BE2C (cell line): ENCODE results near the gene IFT57.

Experiments
- DNase-seq: peaks from one replicate; pipeline ENCODE4 v3.0.0-alpha.2; 2020
- H3K27me3 ChIP-seq: fragments of 250-450 bp; sonication (Bioruptor Pico); 2 replicates; pipeline ENCODE4 v1.5.1; 2020; ENCODE audit warnings: mild to moderate bottlenecking
- H3K36me3 ChIP-seq: fragments of 250-450 bp; sonication (Bioruptor Pico); 2 replicates; pipeline ENCODE4 v1.5.1; 2020; ENCODE audit warnings: mild to moderate bottlenecking
- H3K4me1 ChIP-seq: fragments of 250-450 bp; sonication (Bioruptor Pico); 2 replicates; pipeline ENCODE4 v1.5.1; 2020
- H3K4me3 ChIP-seq: 2 replicates; pipeline ENCODE4 v1.5.1; 2011; ENCODE audit warnings: low read depth, low read length
- H3K9me3 ChIP-seq: fragments of 250-450 bp; sonication (Bioruptor Pico); 2 replicates; pipeline ENCODE4 v1.5.1; 2020
- TF ChIP-seq, protein P1 (sequence below): IDR thresholded peaks from 2 replicates; pipeline ENCODE4 v1.5.1; 2012; ENCODE audit warnings: mild to moderate bottlenecking, low read depth, low read length

The IFT57 gene

DNA sequence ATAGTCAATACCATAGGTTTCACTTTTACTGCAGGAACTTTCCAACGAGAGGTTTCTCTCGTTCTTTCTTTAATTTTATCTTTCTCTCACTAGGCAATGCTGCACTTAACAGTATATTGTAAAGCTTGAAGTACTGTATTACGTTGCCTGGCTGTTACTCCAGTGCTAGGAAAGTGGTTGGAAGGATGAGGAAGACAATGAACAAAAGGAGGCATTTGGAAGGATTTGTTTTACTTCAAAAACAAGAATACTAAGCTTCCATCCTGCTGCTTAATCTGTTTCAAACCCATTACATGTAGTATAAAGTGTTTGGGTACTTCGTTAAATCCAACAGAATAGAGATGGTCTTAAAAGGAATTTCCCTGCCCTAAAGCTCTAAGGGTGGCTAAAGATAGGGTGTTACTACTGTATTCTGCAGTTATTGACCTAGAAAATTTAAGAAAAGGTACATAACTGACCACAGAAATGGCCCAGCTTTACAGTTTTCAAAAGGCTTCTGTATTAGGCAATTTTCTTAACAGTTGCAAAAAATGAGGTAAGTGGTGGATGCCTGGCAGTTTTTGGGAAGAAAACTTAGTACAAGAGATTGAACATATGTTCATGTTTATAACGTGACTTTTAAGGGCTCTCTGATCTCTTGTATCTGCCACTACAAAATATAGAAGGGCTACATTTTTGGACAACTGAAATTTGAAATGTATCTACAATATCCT, 785 bp upstream of the IFT57 start:
- H3K36me3 ChIP-seq = no peaks in the 10 kb centered on the region
- H3K4me3 ChIP-seq = peak overlapping the region; percentile 90
- H3K4me1 ChIP-seq = peaks cover 5% of the 10 kb centered on the region
- no peaks in the 10 kb centered on the region for H3K27me3 ChIP-seq
- TF ChIP-seq, protein P1, sequence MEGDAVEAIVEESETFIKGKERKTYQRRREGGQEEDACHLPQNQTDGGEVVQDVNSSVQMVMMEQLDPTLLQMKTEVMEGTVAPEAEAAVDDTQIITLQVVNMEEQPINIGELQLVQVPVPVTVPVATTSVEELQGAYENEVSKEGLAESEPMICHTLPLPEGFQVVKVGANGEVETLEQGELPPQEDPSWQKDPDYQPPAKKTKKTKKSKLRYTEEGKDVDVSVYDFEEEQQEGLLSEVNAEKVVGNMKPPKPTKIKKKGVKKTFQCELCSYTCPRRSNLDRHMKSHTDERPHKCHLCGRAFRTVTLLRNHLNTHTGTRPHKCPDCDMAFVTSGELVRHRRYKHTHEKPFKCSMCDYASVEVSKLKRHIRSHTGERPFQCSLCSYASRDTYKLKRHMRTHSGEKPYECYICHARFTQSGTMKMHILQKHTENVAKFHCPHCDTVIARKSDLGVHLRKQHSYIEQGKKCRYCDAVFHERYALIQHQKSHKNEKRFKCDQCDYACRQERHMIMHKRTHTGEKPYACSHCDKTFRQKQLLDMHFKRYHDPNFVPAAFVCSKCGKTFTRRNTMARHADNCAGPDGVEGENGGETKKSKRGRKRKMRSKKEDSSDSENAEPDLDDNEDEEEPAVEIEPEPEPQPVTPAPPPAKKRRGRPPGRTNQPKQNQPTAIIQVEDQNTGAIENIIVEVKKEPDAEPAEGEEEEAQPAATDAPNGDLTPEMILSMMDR = no peak
- no peaks in the 10 kb centered on the region for H3K9me3 ChIP-seq
- no peak for DNase-seq

DNA sequence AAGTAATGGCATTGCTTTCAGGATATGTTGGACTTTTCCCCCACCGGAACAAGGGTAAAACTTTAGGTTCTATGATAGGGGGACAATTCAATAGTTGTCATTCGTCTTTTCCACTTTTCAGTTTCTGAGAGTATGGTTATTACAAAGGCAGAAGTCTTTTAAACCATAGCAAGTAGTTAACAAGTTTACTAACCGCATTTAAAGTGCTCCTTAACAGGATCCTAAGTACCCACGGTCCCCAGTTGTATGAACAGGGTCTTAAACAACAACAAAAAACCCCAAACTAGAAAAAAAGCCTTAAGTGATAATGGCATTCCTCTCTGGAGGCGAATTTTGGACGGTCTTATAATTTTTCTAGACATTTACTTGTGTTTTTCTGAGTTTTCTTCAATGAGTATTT, 831 bp downstream of the IFT57 start:
- Histone ChIP-seq H3K4me1 (peaks cover 5% of the 10 kb centered on the region), H3K27me3 (no peaks in the 10 kb centered on the region), H3K36me3 (no peaks in the 10 kb centered on the region), H3K9me3 (no peaks in the 10 kb centered on the region), H3K4me3 (peak overlapping the region; percentile 90)
- DNase-seq = no peak
- TF ChIP-seq, protein P1 = no peak

DNA sequence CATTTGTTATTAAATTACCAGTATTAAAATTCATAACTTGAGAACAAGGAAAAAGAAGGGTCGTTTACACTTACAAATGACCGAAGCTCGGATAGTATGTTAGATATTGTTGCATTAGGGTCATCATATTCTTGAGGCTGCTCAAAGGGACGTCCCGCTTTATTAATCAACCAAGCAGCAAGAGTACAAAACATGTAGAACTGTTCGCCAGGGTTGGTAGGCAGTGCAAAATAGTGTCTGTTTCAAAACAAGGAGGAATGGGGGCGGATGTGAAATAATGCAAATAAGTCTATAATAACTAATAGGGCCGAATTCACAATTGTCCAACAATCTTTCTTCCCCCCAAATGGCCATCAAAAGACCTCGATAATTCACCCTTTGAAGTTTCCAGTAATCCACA, 2.9 kb downstream of the IFT57 start:
- Histone ChIP-seq H3K36me3 (no peaks in the 10 kb centered on the region), H3K4me3 (no peak overlapping the region), H3K9me3 (no peaks in the 10 kb centered on the region), H3K4me1 (peaks cover 5% of the 10 kb centered on the region), H3K27me3 (no peaks in the 10 kb centered on the region)
- TF ChIP-seq, protein P1 = no peak
- no peak for DNase-seq

DNA sequence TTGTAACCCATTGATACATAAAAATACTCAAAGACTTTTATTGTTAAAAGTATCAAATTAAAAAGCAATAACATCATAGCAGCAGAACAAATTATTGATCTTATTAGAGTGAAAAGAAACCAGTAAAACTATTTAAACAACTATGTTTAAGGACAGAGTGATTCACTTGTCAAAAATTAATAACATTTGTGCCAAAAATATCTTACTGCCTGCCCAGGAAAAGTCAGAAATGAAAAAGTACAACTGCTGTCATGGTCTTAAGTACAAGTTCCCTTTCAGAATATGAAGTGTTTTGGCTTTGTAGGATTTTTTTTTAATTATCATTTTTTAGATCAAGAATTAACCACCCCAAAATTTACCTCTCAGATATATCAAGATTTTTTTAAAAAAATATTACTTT, 3.4 kb downstream of the IFT57 start:
- DNase-seq = no peak
- no peaks in the 10 kb centered on the region for H3K36me3 ChIP-seq
- no peak overlapping the region for H3K4me3 ChIP-seq
- no peaks in the 10 kb centered on the region for H3K27me3 ChIP-seq
- H3K9me3 ChIP-seq = no peaks in the 10 kb centered on the region
- peaks cover 3% of the 10 kb centered on the region for H3K4me1 ChIP-seq
- TF ChIP-seq, protein P1 = no peak

DNA sequence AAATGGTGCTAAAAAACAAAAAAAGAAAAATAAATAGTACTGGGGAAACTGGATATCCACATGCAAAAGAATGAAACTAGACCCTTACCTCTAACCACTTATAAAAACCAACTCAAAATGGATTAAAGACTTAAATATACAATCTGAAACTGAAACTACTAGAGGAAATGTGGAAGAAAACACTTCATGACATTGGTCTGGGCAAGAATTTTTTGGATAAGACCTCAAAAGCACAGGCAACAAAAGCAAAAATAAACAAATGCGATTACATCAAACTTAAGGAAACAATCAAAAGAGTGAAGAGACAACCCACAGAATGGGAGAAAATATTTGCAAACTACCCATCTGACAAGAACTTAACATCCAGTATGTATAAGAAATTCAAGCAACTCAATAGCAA, 6.4 kb downstream of the IFT57 start:
- TF ChIP-seq, protein P1 = no peak
- Histone ChIP-seq H3K36me3 (no peaks in the 10 kb centered on the region; the same call in 1 of the 2 replicates), H3K4me3 (no peak overlapping the region), H3K27me3 (no peaks in the 10 kb centered on the region), H3K4me1 (no peaks in the 10 kb centered on the region), H3K9me3 (no peaks in the 10 kb centered on the region)
- no peak for DNase-seq

DNA sequence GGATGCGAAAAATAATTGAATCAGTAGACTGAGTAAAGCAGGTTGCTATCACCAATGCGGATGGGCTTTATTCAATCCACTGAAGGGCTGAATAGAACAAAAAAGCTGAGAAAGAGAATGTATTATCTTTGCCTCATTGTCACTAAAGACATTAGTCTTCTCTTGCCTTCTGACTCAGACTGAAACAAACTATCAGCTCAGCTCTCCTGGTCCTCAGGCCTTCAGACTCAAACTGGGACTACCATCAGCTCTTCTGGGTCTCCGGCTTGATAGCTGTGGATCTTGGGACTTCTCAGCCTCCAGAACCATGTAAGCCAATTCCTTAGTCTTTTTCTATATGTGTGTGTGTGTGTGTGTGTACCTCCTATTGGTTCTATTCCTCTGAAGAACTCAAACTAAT, 12.6 kb downstream of the IFT57 start:
- Histone ChIP-seq H3K4me1 (no peaks in the 10 kb centered on the region), H3K36me3 (no peaks in the 10 kb centered on the region; the same call in 1 of the 2 replicates), H3K27me3 (no peaks in the 10 kb centered on the region), H3K4me3 (no peak overlapping the region), H3K9me3 (no peaks in the 10 kb centered on the region)
- TF ChIP-seq, protein P1 = no peak
- DNase-seq = no peak
